B cell (primary cell): ENCODE measurements around the gene PRRT1. TPM values are rescaled to one million over a fixed set of nuclear protein-coding genes. Genes with fewer than 3 reads are reported as not detected.
A peak's percentile ranks its signal among the peaks of the same experiment; 100 is the strongest.

Source experiments
- ATAC-seq: fragments of 200-7000 bp; cut with Tn5 transposase; one replicate; pipeline ENCODE4 v1.10.0; 2021; ENCODE audit warnings: low read depth, mild to moderate bottlenecking, moderate number of reproducible peaks, moderate library complexity
- CTCF ChIA-PET: fragments of 350-600 bp; sonication (Branson Sonifier 250); formaldehyde crosslinking; loops from one replicate; lab custom pipeline; 2021; ENCODE audit warnings: antibody characterized with exemption, inconsistent platforms; lab: Charles Lee
- POLR2A ChIA-PET: fragments of 350-600 bp; sonication (Branson Sonifier 250); formaldehyde crosslinking; loops from one replicate; lab custom pipeline; 2021; ENCODE audit warnings: antibody characterized with exemption; lab: Charles Lee
- DNase-seq: peaks from one replicate; pipeline ENCODE4 v3.0.0; 2013
- H2AFZ ChIP-seq: 2 replicates; pipeline ENCODE4 v1.6.1; 2012; ENCODE audit warnings: mild to moderate bottlenecking, low read depth, low read length; ENCODE audit not compliant: insufficient read depth, poor library complexity, severe bottlenecking
- H3K27ac ChIP-seq, 2 donors: 1 replicate in 1 of 2; 2 replicates in 1 of 2; pipeline ENCODE4 v1.5.1; 2012 to 2013; ENCODE audit warnings: low read length in 2 of 2, mild to moderate bottlenecking in 2 of 2, moderate library complexity in 1 of 2
- H3K27me3 ChIP-seq, 4 experiments: fragments of 200-600 bp in 1 of 4; sonication (generic) in 1 of 4; replicated peaks in 1 of 4; 1 replicate in 2 of 4; 2 replicates in 2 of 4; pipeline versions ENCODE4 v1.6.1 to v1.7.0; 2013 to 2016; ENCODE audit warnings: low read length in 3 of 4, mild to moderate bottlenecking in 2 of 4, mixed read lengths in 1 of 4, moderate library complexity in 1 of 4; ENCODE audit not compliant: insufficient read depth in 4 of 4, control insufficient read depth in 3 of 4; ENCODE audit errors: control extremely low read depth in 1 of 4
- H3K36me3 ChIP-seq, 2 experiments: replicated peaks in 1 of 2; 1 replicate in 1 of 2; 2 replicates in 1 of 2; pipeline versions ENCODE4 v1.6.1 to v1.7.1; 2013; ENCODE audit warnings: low read length in 1 of 2; ENCODE audit not compliant: insufficient read depth in 2 of 2, control insufficient read depth in 1 of 2; ENCODE audit errors: control extremely low read depth in 1 of 2, extremely low read depth in 1 of 2
- H3K4me1 ChIP-seq, 2 donors: fragments of 200-600 bp in 1 of 2; sonication (generic) in 1 of 2; 1 replicate in 1 of 2; 2 replicates in 1 of 2; pipeline versions ENCODE4 v1.5.1 to v1.6.1; 2013 to 2017; ENCODE audit warnings: low read length in 2 of 2; ENCODE audit not compliant: control insufficient read depth in 2 of 2, insufficient read depth in 2 of 2
- H3K4me2 ChIP-seq: replicated peaks from 2 replicates; pipeline ENCODE3; 2012; ENCODE audit warnings: mild to moderate bottlenecking, low read depth, low read length; ENCODE audit not compliant: poor library complexity, severe bottlenecking
- H3K4me3 ChIP-seq, 5 experiments: fragments of 200-600 bp in 1 of 5; sonication (generic) in 1 of 5; 1 replicate in 3 of 5; 2 replicates in 2 of 5; pipeline versions ENCODE4 v1.5.1 to v1.7.0; 2011 to 2016; ENCODE audit warnings: low read length in 4 of 5, mild to moderate bottlenecking in 4 of 5, low read depth in 2 of 5, control low read depth in 1 of 5, moderate library complexity in 1 of 5; ENCODE audit not compliant: insufficient read depth in 1 of 5; ENCODE audit errors: control extremely low read depth in 1 of 5, extremely low read depth in 1 of 5
- H3K79me2 ChIP-seq: fragments of 200-600 bp; sonication (generic); one replicate; pipeline ENCODE4 v1.6.0; 2016; ENCODE audit warnings: low read length; ENCODE audit not compliant: control insufficient read depth, insufficient read depth
- H3K9ac ChIP-seq: fragments of 200-600 bp; sonication (generic); 2 replicates; pipeline ENCODE4 v1.6.1; 2017; ENCODE audit warnings: mild to moderate bottlenecking, low read length, moderate library complexity
- H3K9me3 ChIP-seq, 3 donors: one replicate each; pipeline versions ENCODE4 v1.6.1 to v1.7.1; 2013; ENCODE audit warnings: low read length in 2 of 3; ENCODE audit not compliant: control insufficient read depth in 2 of 3, insufficient read depth in 1 of 3; ENCODE audit errors: control extremely low read depth in 1 of 3
- H4K20me1 ChIP-seq: 2 replicates; pipeline ENCODE4 v1.6.0; 2012; ENCODE audit warnings: mild to moderate bottlenecking, low read length; ENCODE audit not compliant: insufficient read depth, control insufficient read depth, poor library complexity, severe bottlenecking
- H3K27ac Mint-ChIP-seq: one replicate; pipeline ENCODE4 v1.8.0; 2021; ENCODE audit warnings: mixed read lengths
- H3K27me3 Mint-ChIP-seq: one replicate; pipeline ENCODE4 v1.8.0; 2021; ENCODE audit warnings: mixed read lengths
- H3K4me1 Mint-ChIP-seq: one replicate; pipeline ENCODE4 v1.8.0; 2021; ENCODE audit warnings: mixed read lengths
- H3K4me3 Mint-ChIP-seq: one replicate; pipeline ENCODE4 v1.8.0; 2021; ENCODE audit warnings: mixed read lengths
- H3K9me3 Mint-ChIP-seq: one replicate; pipeline ENCODE4 v1.8.0; 2022; ENCODE audit warnings: mixed read lengths; ENCODE audit not compliant: insufficient read depth
- CTCF ChIP-seq: fragments of 200-600 bp; IDR thresholded peaks from one replicate; pipeline ENCODE4 v1.8.0; 2022; ENCODE audit warnings: antibody characterized with exemption, mild to moderate bottlenecking
- EZH2 ChIP-seq: IDR thresholded peaks from 2 replicates; pipeline ENCODE4 v1.6.1; 2012; ENCODE audit warnings: borderline replicate concordance, low read depth, mild to moderate bottlenecking, moderate library complexity, low read length; ENCODE audit not compliant: insufficient read depth, poor library complexity, severe bottlenecking
- WGBS: methylation state at CpG from one replicate; pipeline ENCODE4 v1.1.5; 2013; ENCODE audit warnings: missing lambda C conversion rate; ENCODE audit not compliant: insufficient coverage; 5-methylcytosine and 5-hydroxymethylcytosine counted together
- intact Hi-C: fragments of 100-400 bp; cut with micrococcal nuclease; formaldehyde crosslinking; loops from one replicate; pipeline ENCODE4 v1.10.0; 2022
- polyA plus RNA-seq: library from polyadenylated mRNA; depleted of rRNA; stranded (reverse); fragments of >200 nt; gene quantifications from 2 replicates; pipeline ENCODE4 v1.2.3, GENCODE V29; 2012
- total RNA-seq, 2 donors: library from RNA; stranded (reverse); fragments of 120-200 nt in 1 of 2; gene quantifications; 1 replicate in 1 of 2; 2 replicates in 1 of 2; pipeline versions ENCODE4 v1.2.3 to v1.2.4, GENCODE V29; 2013 to 2022

The PRRT1 gene
- total and polyA plus RNA-seq, 2 donors (not counting 1 experiment from before 2014, with no cell fraction given) = not detected

- ChIA-PET POLR2A (interaction anchor here (0.6 kb wide), 1 partner anchor 1989 kb away, joined by 3 read pairs; no protein-coding TSS in a partner anchor), CTCF (interaction anchor here (0.7 kb wide), 1 partner anchor 61 kb away, joined by 4 read pairs; no protein-coding TSS in a partner anchor)
- Histone ChIP-seq H3K79me2 (no peaks in the 10 kb centered on the region), H3K36me3 (peaks cover 0 to 3% of the 10 kb centered on the region in 2 experiments), H3K4me3 (no peak within 1 kb of the TSS), H2AFZ (no peak within 1 kb of the TSS), H3K4me1 (peaks cover 13 to 15% of the 10 kb centered on the region in 2 donors), H3K9me3 (no peaks in the 10 kb centered on the region), H4K20me1 (no peaks in the 10 kb centered on the region), H3K27ac (no peak within 1 kb of the TSS), H3K4me2 (no peak within 1 kb of the TSS), H3K9ac (no peak within 1 kb of the TSS), H3K27me3 (peaks cover 0 to 35% (median 10%) of the 10 kb centered on the region in 4 experiments)
- H3K27ac Mint-ChIP-seq = peak within 1 kb of the TSS; percentile 71
- ATAC-seq = no peak
- DNase-seq = no peak
- intact Hi-C loops = no loop called here
- TF ChIP-seq EZH2 (no peak), CTCF (no peak)
- WGBS = 1% methylated on average over 6 of the region's 12 CpGs
- H3K4me1 Mint-ChIP-seq = peaks cover 11% of the 10 kb centered on the region
- no peak within 1 kb of the TSS for H3K4me3 Mint-ChIP-seq
- H3K27me3 Mint-ChIP-seq = peaks cover 34% of the 10 kb centered on the region
- no peaks in the 10 kb centered on the region for H3K9me3 Mint-ChIP-seq
Observed at GRCh38 chr6:32109114-32109764, 42.5 kb downstream of the PRRT1 start, which contains the start of gene TNXB. Gene TNXB, minus strand, starts transcription at chr6:32109338. Its CDS starts 11,140 bp downstream, at chr6:32098198.

- no peak for DNase-seq
- Histone ChIP-seq H3K27me3 (peaks cover 0 to 36% (median 12%) of the 10 kb centered on the region in 4 experiments), H3K4me3 (no peak overlapping the region), H3K9ac (no peak overlapping the region), H3K79me2 (no peaks in the 10 kb centered on the region), H3K4me1 (peaks cover 13 to 15% of the 10 kb centered on the region in 2 donors), H4K20me1 (no peaks in the 10 kb centered on the region), H2AFZ (no peak overlapping the region), H3K4me2 (no peak overlapping the region), H3K27ac (no peak overlapping the region), H3K9me3 (no peaks in the 10 kb centered on the region), H3K36me3 (peaks cover 0 to 3% of the 10 kb centered on the region in 2 experiments)
- intact Hi-C loops = no loop called here
- Mint-ChIP-seq H3K27me3 (peaks cover 38% of the 10 kb centered on the region), H3K9me3 (no peaks in the 10 kb centered on the region), H3K4me1 (peaks cover 11% of the 10 kb centered on the region), H3K4me3 (no peak overlapping the region), H3K27ac (no peak overlapping the region)
- no peak for ATAC-seq
- ChIA-PET CTCF (interaction anchor here (0.6 kb wide), 1 partner anchor 134 kb away, joined by 4 read pairs; no protein-coding TSS in a partner anchor), POLR2A (interaction anchor here (0.7 kb wide), 1 partner anchor 20 kb away, joined by 3 read pairs; no protein-coding TSS in a partner anchor)
- 53% methylated on average over 6 of the region's 6 CpGs for WGBS
- TF ChIP-seq EZH2 (no peak), CTCF (no peak)
Observed at GRCh38 chr6:32108727-32109113, 43.0 kb downstream of the PRRT1 start.
